Stomach (tissue), 9 donors: ENCODE measurements around the gene WLS. TPM values are rescaled to one million over a fixed set of nuclear protein-coding genes. Genes with fewer than 3 reads are reported as not detected.

Experiments used
- DNase-seq, 2 donors: peaks; one replicate each; pipeline versions ENCODE4 v3.0.0 to v3.0.0-alpha.2; 2013 to 2019
- H3K27ac ChIP-seq, 5 donors: fragments of 200-600 bp in 4 of 5; sonication (generic) in 4 of 5; one replicate each; pipeline ENCODE4 v1.5.1; 2013 to 2019; ENCODE audit warnings: mild to moderate bottlenecking in 1 of 5, moderate library complexity in 1 of 5
- H3K27me3 ChIP-seq, 3 donors: fragments of 200-600 bp; sonication (generic); one replicate each; pipeline ENCODE4 v1.5.1; 2017 to 2019; ENCODE audit warnings: mixed run types in 1 of 3
- H3K36me3 ChIP-seq, 4 donors: fragments of 200-600 bp; sonication (generic); 1 replicate in 3 of 4; 2 replicates in 1 of 4; pipeline ENCODE4 v1.5.1; 2016 to 2019
- H3K4me1 ChIP-seq, 4 donors: fragments of 200-600 bp; sonication (generic); one replicate each; pipeline ENCODE4 v1.5.1; 2016 to 2019
- H3K4me3 ChIP-seq, 4 donors: fragments of 200-600 bp; sonication (generic) in 3 of 4; one replicate each; pipeline ENCODE4 v1.5.1; 2016 to 2019; ENCODE audit warnings: mild to moderate bottlenecking in 1 of 4
- H3K9me3 ChIP-seq, 4 donors: fragments of 200-600 bp; sonication (generic); one replicate each; pipeline ENCODE4 v1.5.1; 2016 to 2019
- EP300 ChIP-seq: sonication (generic); formaldehyde crosslinking; IDR thresholded peaks from one replicate; pipeline ENCODE4 v1.6.1; 2017; ENCODE audit warnings: antibody characterized with exemption
- POLR2A ChIP-seq, 4 donors: fragments of 450-650 bp; IDR thresholded peaks; one replicate each; pipeline ENCODE4 v1.6.1; 2016; ENCODE audit warnings: antibody characterized with exemption in 4 of 4, control low read depth in 2 of 4, mild to moderate bottlenecking in 1 of 4, moderate library complexity in 1 of 4
- POLR2AphosphoS5 ChIP-seq, 3 donors: sonication (generic); formaldehyde crosslinking; IDR thresholded peaks; one replicate each; pipeline ENCODE4 v1.6.1; 2016; ENCODE audit warnings: antibody characterized with exemption in 3 of 3
- WGBS, 5 donors: extraction: QIAGEN DNeasy Blood & Tissue Kit in 3 of 5; methylation state at CpG; one replicate each; pipeline versions ENCODE4 v1.1.5 to v1.1.7; 2013 to 2018; 5-methylcytosine and 5-hydroxymethylcytosine counted together
- intact Hi-C: fragments of 100-400 bp; cut with DNase I; formaldehyde crosslinking; loops from one replicate; pipeline ENCODE4 v1.15.1; 2023; ENCODE audit warnings: low total_unique reads
- polyA plus RNA-seq, 3 donors: library from polyadenylated mRNA; stranded (reverse); fragments of 200-250 nt; gene quantifications; one replicate each; pipeline ENCODE4 v1.2.3, GENCODE V29; 2013
- total RNA-seq, 5 donors: library from RNA; depleted of rRNA; stranded (reverse); fragments of >200 nt; gene quantifications; one replicate each; pipeline versions ENCODE4 v1.1.0 to v1.2.3, GENCODE V29; 2014 to 2016
- TF ChIP-seq, protein P1 (sequence below), 7 experiments: fragments of 450-650 bp in 4 of 7; fragments of 200-600 bp in 3 of 7; sonication (generic) in 3 of 7; IDR thresholded peaks; one replicate each; pipeline ENCODE4 v1.5.1; 2016 to 2019; ENCODE audit warnings: antibody characterized with exemption in 7 of 7, control low read depth in 2 of 7, mild to moderate bottlenecking in 1 of 7
- donor health status: healthy with polysubstance abuse.
- donor health status: Bipolar disorder and iron deficiency.
- donor health status: healthy.

WLS gene
- total and polyA plus RNA-seq, 8 donors: 17.9 to 194 (median 66.8) TPM

DNA sequence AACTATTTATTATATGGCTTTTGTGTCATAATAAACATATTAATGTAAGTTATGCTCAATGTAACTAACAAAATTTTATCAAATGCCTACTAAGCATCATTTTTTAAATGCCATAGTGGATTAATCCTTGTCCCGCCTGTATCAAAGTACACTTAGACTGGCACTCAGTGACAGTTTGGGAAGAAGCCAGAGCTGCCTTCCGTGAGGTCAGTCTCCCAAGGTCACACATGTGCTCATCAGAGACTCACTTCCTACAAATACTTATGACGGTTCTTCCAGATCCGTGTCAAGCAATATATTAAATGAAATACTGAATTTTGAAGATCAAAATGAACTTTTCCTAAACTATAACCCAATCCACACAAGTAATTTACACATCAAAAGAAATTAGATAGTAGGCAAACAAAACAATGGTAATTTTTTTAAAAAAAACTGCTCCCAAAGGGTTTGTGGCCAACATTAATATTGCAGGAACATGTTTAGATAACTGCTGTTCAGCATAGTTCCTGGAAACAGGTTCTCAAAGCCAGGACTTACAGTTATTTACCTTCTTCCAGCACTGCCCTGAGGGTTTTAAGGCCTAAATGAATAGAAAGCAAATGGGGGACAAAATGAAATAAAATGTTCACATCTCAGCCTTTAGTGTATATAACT lies 27.2 kb downstream of the WLS start:
- WGBS, 5 donors: 37 to 55% (median 47%) methylated on average over 4 of the region's 4 CpGs
- intact Hi-C loops: no loop called here
- no peaks in the 10 kb centered on the region for H3K27me3 ChIP-seq
- H3K4me3 ChIP-seq: no peak overlapping the region
- peak overlapping the region in 3 of 5 donors; percentile 41 to 63 (median 55) for H3K27ac ChIP-seq
- peaks cover 7 to 94% (median 60%) of the 10 kb centered on the region in 4 donors for H3K4me1 ChIP-seq
- no peaks in the 10 kb centered on the region for H3K9me3 ChIP-seq
- DNase-seq: no peak
- TF ChIP-seq, protein P1, sequence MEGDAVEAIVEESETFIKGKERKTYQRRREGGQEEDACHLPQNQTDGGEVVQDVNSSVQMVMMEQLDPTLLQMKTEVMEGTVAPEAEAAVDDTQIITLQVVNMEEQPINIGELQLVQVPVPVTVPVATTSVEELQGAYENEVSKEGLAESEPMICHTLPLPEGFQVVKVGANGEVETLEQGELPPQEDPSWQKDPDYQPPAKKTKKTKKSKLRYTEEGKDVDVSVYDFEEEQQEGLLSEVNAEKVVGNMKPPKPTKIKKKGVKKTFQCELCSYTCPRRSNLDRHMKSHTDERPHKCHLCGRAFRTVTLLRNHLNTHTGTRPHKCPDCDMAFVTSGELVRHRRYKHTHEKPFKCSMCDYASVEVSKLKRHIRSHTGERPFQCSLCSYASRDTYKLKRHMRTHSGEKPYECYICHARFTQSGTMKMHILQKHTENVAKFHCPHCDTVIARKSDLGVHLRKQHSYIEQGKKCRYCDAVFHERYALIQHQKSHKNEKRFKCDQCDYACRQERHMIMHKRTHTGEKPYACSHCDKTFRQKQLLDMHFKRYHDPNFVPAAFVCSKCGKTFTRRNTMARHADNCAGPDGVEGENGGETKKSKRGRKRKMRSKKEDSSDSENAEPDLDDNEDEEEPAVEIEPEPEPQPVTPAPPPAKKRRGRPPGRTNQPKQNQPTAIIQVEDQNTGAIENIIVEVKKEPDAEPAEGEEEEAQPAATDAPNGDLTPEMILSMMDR (IDR thresholded peaks at IDR 0.05): peak in 3 of 7 experiments; percentile 10 to 21 (median 14)
- TF ChIP-seq EP300 (no peak), POLR2A (IDR thresholded peaks at IDR 0.05) (no peak), POLR2AphosphoS5 (IDR thresholded peaks at IDR 0.05) (no peak)
- H3K36me3 ChIP-seq: no peaks in the 10 kb centered on the region

DNA sequence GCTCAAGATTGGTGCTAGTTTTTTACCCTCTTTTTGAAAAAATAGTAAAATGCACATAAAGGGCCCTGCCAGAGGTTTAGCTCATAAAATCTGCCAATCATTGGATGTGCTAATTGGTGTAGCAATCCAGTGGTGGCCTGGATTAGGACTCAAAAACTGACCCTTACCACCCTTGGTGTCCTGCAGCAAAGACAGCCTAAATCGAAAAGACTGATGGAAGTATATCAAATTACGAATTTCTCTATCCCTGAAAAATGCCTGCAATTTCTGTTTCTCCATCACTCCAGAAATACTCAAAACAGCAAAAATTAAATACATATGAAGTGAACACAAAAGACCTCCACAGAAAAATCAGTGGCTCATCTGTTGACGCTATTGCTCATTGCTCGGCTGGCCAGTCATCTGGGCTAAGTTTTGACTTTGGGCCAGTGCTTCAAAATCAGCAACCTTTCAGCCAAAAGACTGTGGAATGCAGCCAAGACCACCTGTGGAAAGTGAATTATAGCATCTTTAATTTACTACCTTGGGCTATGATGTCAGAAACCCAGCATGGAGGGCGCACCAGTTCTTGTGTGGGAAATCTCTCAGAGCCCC lies 30.0 kb downstream of the WLS start:
- no peaks in the 10 kb centered on the region for H3K27me3 ChIP-seq
- H3K4me3 ChIP-seq: no peak overlapping the region
- H3K4me1 ChIP-seq: peaks cover 24 to 95% (median 62%) of the 10 kb centered on the region in 4 donors
- TF ChIP-seq POLR2A (IDR thresholded peaks at IDR 0.05) (no peak), POLR2AphosphoS5 (IDR thresholded peaks at IDR 0.05) (no peak), EP300 (no peak)
- TF ChIP-seq, protein P1 (IDR thresholded peaks at IDR 0.05): no peak
- H3K36me3 ChIP-seq: no peaks in the 10 kb centered on the region
- WGBS, 5 donors: 75 to 91% (median 84%) methylated on average over 5 of the region's 5 CpGs
- H3K9me3 ChIP-seq: no peaks in the 10 kb centered on the region
- no peak for DNase-seq
- intact Hi-C loops: no loop called here
- H3K27ac ChIP-seq: no peak overlapping the region

DNA sequence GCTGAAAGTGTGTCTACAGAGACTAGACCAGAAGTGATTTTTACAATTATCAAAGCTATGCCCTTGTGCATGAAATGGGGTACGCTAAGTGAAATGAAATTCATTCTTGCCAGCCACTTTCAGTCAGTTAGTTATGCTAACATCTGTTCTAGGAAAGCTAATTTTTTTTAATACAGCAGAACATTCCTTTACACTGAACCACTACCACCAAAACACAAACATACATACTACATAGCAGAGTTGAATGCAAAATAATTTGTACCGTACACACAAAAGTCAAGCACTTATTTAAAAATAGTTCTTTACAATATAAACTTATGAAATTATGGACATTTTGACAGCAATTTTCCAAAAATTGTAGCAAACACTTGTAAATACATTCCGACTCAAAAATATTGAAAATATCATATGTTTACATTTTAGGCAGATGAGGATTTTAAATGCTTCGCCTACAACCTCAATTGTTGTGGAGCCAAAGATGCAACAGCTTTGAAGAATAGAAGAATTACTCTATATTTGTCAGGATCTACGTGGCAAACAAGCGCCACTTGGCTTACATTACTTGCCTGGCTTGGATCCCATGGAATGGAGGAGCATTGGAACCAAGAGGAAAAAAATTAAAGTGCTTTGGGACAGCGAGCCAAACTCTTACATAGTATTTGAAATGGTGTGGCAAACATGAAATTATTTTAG lies 30.6 kb downstream of the WLS start:
- TF ChIP-seq EP300 (no peak), POLR2A (IDR thresholded peaks at IDR 0.05) (no peak), POLR2AphosphoS5 (IDR thresholded peaks at IDR 0.05) (no peak)
- TF ChIP-seq, protein P1 (IDR thresholded peaks at IDR 0.05): no peak

GRCh38 chr1:68199603-68200002 lies 32.7 kb downstream of the WLS start:
- H3K27ac ChIP-seq: peak overlapping the region in 1 of 5 donors; percentile 75
- 86 to 95% (median 89%) methylated on average over 2 of the region's 2 CpGs for WGBS, 5 donors
- H3K9me3 ChIP-seq: no peaks in the 10 kb centered on the region
- no peaks in the 10 kb centered on the region for H3K36me3 ChIP-seq
- TF ChIP-seq POLR2A (IDR thresholded peaks at IDR 0.05): no peak
- TF ChIP-seq, protein P1 (IDR thresholded peaks at IDR 0.05): no peak
- no peak for TF ChIP-seq EP300
- no peak for TF ChIP-seq POLR2AphosphoS5 (IDR thresholded peaks at IDR 0.05)
- H3K4me3 ChIP-seq: no peak overlapping the region
- no peaks in the 10 kb centered on the region for H3K27me3 ChIP-seq
- H3K4me1 ChIP-seq: peaks cover 24 to 95% (median 51%) of the 10 kb centered on the region in 4 donors
- DNase-seq: no peak
- intact Hi-C loops: no loop called here

More for the DNA sequence above, 30.6 kb downstream of the WLS start:
- H3K36me3 ChIP-seq: no peaks in the 10 kb centered on the region
- H3K4me3 ChIP-seq: no peak overlapping the region
- H3K4me1 ChIP-seq: peaks cover 31 to 95% (median 62%) of the 10 kb centered on the region in 4 donors
- WGBS, 5 donors: 51 to 71% (median 61%) methylated on average over 7 of the region's 7 CpGs
- no peaks in the 10 kb centered on the region for H3K27me3 ChIP-seq
- intact Hi-C loops: no loop called here
- no peaks in the 10 kb centered on the region for H3K9me3 ChIP-seq
- no peak for DNase-seq
- peak overlapping the region in 1 of 5 donors; percentile 22 for H3K27ac ChIP-seq
